Right lobe of liver (tissue), 6 donors: ENCODE results near the gene HOXA13. TPM values are rescaled to one million over a fixed set of nuclear protein-coding genes. Genes with fewer than 3 reads are reported as not detected.
A peak's percentile ranks its signal among the peaks of the same experiment; 100 is the strongest.

Experiments used
- ATAC-seq, 4 donors: fragments of 200-7000 bp; cut with Tn5 transposase; one replicate each; pipeline ENCODE4 v1.9.1; 2020; ENCODE audit warnings: mild to moderate bottlenecking in 4 of 4, moderate library complexity in 4 of 4
- DNase-seq, 3 donors: peaks; one replicate each; pipeline ENCODE4 v3.0.0-alpha.2; 2020
- H3K27ac ChIP-seq, 3 donors: fragments of 200-600 bp; one replicate each; pipeline ENCODE4 v1.8.0; 2022
- H3K27me3 ChIP-seq, 2 donors: fragments of 200-600 bp; one replicate each; pipeline ENCODE4 v1.8.0; 2022
- H3K36me3 ChIP-seq, 4 donors: fragments of 200-600 bp; sonication (generic) in 1 of 4; one replicate each; pipeline versions ENCODE4 v1.5.1 to v1.8.0; 2017 to 2022; ENCODE audit warnings: control low read depth in 1 of 4
- H3K4me1 ChIP-seq, 4 donors: fragments of 200-600 bp; sonication (generic) in 1 of 4; one replicate each; pipeline versions ENCODE4 v1.5.1 to v1.8.0; 2017 to 2022; ENCODE audit warnings: control low read depth in 1 of 4
- H3K4me3 ChIP-seq, 3 donors: fragments of 200-600 bp; one replicate each; pipeline ENCODE4 v1.8.0; 2022
- H3K9me3 ChIP-seq, 4 donors: fragments of 200-600 bp; sonication (generic) in 1 of 4; one replicate each; pipeline versions ENCODE4 v1.5.1 to v1.8.0; 2017 to 2022; ENCODE audit warnings: control low read depth in 1 of 4
- CTCF ChIP-seq, 4 donors: fragments of 200-600 bp in 3 of 4; fragments of 450-650 bp in 1 of 4; IDR thresholded peaks; one replicate each; pipeline versions ENCODE4 v1.5.1 to v1.8.0; 2016 to 2022; ENCODE audit warnings: antibody characterized with exemption in 4 of 4, mild to moderate bottlenecking in 2 of 4
- POLR2A ChIP-seq: fragments of 450-650 bp; IDR thresholded peaks from one replicate; pipeline ENCODE4 v1.6.1; 2017; ENCODE audit warnings: antibody characterized with exemption, mild to moderate bottlenecking
- WGBS: methylation state at CpG from one replicate; pipeline ENCODE4 v1.1.6; 2018; ENCODE audit warnings: low coverage, low lambda C conversion rate; ENCODE audit not compliant: insufficient coverage; ENCODE audit errors: missing lambda C conversion rate; 5-methylcytosine and 5-hydroxymethylcytosine counted together
- intact Hi-C, 2 donors: fragments of 100-400 bp; cut with DNase I; formaldehyde crosslinking; loops; one replicate each; pipeline versions ENCODE4 v1.11.2 to v1.14.1; 2022
- total RNA-seq, 6 experiments: library from RNA; depleted of rRNA in 2 of 6; stranded (reverse); fragments of >200 nt in 2 of 6; fragmentation: NEBNext Ultra II Directional in 3 of 6; extraction: Animal tissue kit (Norgen Biotek cat#: 25700) in 3 of 6; gene quantifications; one replicate each; pipeline versions ENCODE4 v1.1.0 to v1.2.4, GENCODE V29; 2016 to 2023
- donor health status: DM: no; HTN: yes; CAD: no.
- donor health status: DM: no; HTN: no; CAD: no.
- donor health status: DM: no; HTN: no; CAD: no.
- donor health status: DM: no; HTN: yes; CAD: no.
- donor health status: DM: no; HTN: yes; CAD: no.

HOXA13 gene
- total RNA-seq, 6 experiments from 2014 or later: not detected

GRCh38 chr7:27173511-27173955, 26.4 kb downstream of the HOXA13 start:
- Histone ChIP-seq H3K9me3 (no peaks in the 10 kb centered on the region), H3K27ac (no peak overlapping the region), H3K36me3 (no peaks in the 10 kb centered on the region), H3K27me3 (peaks cover 49 to 97% of the 10 kb centered on the region in 2 donors), H3K4me1 (peaks cover 0 to 7% (median 0%) of the 10 kb centered on the region in 4 donors), H3K4me3 (peak overlapping the region; percentile 1 to 27 (median 23))
- TF ChIP-seq POLR2A (no peak), CTCF (IDR thresholded peaks at IDR 0.05) (no peak)
- peak in 3 of 4 donors; percentile 32 to 49 (median 46) for ATAC-seq
- no CpG with 5 or more reads among the region's 59 CpGs for WGBS
- peak; percentile 32 to 56 (median 40) for DNase-seq
- intact Hi-C loops: no loop called here

DNA sequence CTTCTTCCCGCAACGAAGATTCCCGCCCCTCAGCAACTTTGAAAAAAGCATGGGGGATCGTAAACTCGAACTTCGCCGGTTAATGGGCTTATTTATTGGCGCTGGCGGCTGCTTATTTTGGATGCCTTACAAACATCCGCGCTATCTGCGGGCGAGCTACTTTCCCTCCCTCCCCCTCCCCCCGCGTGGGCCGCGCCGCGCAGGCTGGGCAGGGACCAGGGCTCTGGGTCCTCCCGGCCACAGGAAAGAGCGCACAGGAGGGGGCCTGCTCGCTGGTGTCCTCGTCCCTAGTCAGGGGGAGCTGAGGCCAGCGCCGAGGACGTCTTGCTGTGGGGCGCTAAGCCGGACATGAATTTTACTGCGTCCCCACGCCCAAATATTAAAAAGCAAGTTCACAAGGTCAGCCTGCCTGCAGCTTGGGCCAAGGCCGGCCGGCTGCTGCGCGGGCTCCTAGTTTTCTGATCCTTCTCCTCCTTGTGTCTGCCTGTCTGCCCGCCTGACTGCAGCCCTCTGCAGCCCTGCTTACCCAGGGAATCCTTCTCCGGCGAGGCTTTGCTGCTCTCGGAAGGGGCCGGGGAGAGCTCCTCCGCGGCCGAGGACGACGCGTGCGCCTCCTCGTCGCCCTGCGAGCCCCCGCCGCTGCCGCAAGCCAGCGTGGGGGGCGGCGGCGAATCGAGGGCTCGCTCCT, 26.9 kb downstream of the HOXA13 start:
- 0% methylated on average over 17 of the region's 58 CpGs for WGBS
- Histone ChIP-seq H3K9me3 (no peaks in the 10 kb centered on the region), H3K36me3 (no peaks in the 10 kb centered on the region), H3K4me3 (peak overlapping the region; percentile 1 to 27 (median 23)), H3K4me1 (peaks cover 0 to 7% (median 0%) of the 10 kb centered on the region in 4 donors), H3K27ac (no peak overlapping the region), H3K27me3 (peaks cover 45 to 97% of the 10 kb centered on the region in 2 donors)
- intact Hi-C loops: no loop called here
- ATAC-seq (peak in 3 of 4 donors; percentile 12 to 19 (median 14)), DNase-seq (peak in 2 of 3 donors; percentile 40 to 53)
- TF ChIP-seq POLR2A (no peak), CTCF (IDR thresholded peaks at IDR 0.05) (no peak)

GRCh38 chr7:27172315-27172774, 27.5 kb downstream of the HOXA13 start:
- Histone ChIP-seq H3K27me3 (peaks cover 45 to 97% of the 10 kb centered on the region in 2 donors), H3K9me3 (no peaks in the 10 kb centered on the region), H3K27ac (no peak overlapping the region), H3K36me3 (no peaks in the 10 kb centered on the region), H3K4me3 (no peak overlapping the region), H3K4me1 (peaks cover 0 to 7% (median 0%) of the 10 kb centered on the region in 4 donors)
- DNase-seq: peak in 1 of 3 donors; percentile 27
- WGBS: 0% methylated on average over 5 of the region's 10 CpGs
- TF ChIP-seq CTCF (IDR thresholded peaks at IDR 0.05) (no peak), POLR2A (no peak)
- no peak for ATAC-seq
- intact Hi-C loops: no loop called here

DNA sequence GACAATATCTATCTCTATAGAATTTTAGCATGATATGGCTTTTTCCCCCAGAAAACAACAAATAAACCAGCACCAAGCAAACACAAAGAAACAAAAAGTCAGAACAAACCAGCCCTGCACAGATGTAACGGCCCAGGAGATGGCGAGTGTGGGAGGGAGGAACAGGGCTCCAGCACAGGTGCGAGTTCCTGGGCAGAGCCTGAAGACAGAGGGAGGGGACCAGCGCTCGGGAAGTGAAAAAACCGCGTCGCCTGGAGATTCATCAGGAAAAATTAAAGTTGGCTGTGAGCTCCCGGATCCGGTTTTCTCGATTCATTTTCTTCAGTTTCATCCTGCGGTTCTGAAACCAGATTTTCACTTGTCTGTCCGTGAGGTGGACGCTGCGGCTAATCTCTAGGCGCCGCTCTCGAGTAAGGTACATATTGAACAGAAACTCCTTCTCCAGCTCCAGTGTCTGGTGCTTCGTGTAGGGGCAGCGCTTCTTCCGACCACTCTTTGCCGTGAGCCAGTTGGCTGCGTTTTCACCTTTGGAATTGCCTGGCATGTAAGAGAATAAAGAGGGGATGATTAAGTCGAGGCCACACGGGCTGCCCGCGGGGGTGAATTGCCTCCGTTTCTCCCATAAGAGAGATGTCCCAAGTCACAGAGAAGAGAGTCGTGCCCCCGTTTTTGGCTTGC, 28.1 kb downstream of the HOXA13 start:
- ATAC-seq (no peak), DNase-seq (peak in 1 of 3 donors; percentile 28)
- Histone ChIP-seq H3K36me3 (no peaks in the 10 kb centered on the region), H3K4me1 (peaks cover 0 to 7% (median 0%) of the 10 kb centered on the region in 4 donors), H3K27ac (no peak overlapping the region), H3K27me3 (peaks cover 45 to 97% of the 10 kb centered on the region in 2 donors), H3K9me3 (no peaks in the 10 kb centered on the region), H3K4me3 (no peak overlapping the region)
- intact Hi-C loops: no loop called here
- no peak for TF ChIP-seq CTCF (IDR thresholded peaks at IDR 0.05)
- no peak for TF ChIP-seq POLR2A
- WGBS: 7% methylated on average over 24 of the region's 30 CpGs
